ENCODE measurements around the gene AKAP8.

Gene AKAP8

DNA sequence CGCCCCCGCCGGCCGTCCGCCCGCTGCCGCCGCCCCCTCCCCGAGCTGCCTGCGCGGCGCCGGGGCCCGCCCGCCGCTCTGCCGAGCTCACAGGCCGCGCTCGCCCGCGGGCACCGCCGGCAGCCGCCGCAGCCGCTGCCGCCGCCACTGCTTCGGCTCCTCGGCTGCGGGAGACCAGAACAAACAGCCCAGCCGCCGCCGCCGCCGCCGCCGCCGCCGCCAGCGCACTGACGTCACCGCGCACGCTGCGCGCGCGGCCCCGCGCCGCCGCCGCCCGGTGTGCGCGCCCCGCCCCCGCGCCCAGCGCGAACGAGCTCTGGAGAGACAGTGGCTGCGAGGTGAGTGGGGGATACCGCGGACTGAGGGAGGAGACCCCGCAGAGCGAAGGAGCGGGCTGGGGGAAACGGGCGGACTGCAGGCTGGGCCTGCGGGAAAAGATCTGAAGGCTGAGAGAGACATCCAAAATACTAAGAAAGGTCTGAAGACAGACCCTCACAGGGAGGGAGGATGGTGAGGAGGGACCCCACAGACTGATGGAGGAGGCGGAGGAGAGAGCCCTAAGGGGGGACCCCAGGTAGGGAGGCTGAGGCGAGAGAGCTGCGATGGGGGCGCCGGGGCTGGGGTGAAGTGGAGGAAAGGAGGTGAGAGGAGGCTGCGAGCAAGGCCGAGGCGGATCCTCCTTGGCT is 47.1 kb downstream of the AKAP8 start, which contains the start of gene BRD4:
BRD4 (minus strand) TSS at position 229 of the 686 bp plus-strand sequence. CDS start 59,440 bp downstream, outside the sequence.
- DNase-seq (ENCODE audit: low spot score) = peak; percentile 77

DNA sequence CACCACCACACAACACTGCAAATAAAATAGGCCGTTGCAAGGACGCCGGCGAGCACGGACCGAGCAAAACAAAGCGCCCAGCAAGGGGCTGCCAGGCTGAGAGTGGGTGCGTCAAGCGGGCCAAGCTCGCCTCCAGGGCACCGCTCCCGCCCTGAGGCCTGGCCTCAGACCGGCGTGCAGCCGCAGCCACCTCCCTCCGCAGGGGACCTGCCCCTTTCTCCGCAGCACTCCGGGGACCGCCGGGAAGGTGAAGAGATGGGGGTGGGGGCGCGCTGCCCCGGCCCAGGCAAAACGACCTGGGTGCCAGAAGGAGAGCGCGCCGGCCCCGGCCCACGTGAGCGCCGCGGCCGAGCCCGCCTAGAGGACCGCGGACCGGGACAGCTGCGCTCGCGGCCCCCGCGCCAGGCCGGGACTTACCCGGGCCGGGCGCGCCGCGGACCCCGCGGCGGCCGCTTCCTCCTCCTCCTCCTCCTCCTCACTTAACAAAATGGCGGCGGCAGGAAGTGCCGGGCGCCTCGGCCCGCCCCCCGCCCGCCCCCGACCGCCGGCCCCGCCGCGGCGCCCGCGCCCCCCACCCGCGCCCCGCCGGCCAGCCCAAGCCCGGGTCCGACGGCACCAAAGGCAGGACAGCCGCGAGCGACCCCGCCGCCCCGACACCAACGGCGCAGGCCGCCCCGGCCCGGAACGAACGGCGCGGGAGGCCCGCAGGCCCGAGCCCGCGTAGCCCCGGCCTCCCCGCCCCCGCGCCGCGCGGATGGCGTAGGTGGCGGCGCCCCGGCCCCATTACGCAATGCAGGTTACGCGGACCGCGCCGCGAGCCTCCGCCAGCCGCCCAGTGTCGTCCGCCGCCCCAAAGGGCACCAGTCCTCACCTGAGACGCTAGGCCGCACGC is 47.9 kb downstream of the AKAP8 start:
- DNase-seq (ENCODE audit: low spot score) = peak; percentile 62

DNA sequence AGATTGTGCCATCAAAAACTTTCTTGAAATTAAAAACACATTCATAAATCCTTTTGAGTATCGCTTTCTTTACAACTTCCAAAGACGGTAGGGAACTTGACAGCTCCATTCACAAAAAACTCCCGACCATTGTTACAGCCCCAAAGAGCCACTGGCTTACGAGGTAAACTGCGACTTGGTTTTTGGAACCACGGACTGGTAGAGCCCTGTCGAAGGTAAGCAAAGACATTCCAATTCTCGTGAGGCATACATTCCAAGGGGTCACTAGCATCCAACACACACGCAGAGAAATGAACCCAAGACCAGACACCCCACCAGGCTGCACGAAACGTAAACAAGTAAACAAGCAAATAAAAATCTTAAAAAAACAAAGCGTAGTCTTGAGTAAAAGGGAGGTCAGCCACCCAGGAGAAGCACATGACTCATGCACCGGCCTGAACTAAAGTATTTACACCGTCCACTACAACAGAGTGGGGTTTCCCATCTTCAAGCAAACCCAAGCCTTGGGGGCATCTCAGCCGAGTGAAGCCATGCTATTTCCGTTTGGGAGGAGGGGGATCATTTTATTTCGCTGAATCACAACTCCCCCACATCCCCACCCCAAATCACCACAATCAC is 48.7 kb downstream of the AKAP8 start:
- DNase-seq (ENCODE audit: low spot score) = peak; percentile 69

- peak; percentile 7 for DNase-seq (ENCODE audit: low spot score)
Observed at GRCh38 chr19:15328312-15328711, 51.3 kb downstream of the AKAP8 start.

DNA sequence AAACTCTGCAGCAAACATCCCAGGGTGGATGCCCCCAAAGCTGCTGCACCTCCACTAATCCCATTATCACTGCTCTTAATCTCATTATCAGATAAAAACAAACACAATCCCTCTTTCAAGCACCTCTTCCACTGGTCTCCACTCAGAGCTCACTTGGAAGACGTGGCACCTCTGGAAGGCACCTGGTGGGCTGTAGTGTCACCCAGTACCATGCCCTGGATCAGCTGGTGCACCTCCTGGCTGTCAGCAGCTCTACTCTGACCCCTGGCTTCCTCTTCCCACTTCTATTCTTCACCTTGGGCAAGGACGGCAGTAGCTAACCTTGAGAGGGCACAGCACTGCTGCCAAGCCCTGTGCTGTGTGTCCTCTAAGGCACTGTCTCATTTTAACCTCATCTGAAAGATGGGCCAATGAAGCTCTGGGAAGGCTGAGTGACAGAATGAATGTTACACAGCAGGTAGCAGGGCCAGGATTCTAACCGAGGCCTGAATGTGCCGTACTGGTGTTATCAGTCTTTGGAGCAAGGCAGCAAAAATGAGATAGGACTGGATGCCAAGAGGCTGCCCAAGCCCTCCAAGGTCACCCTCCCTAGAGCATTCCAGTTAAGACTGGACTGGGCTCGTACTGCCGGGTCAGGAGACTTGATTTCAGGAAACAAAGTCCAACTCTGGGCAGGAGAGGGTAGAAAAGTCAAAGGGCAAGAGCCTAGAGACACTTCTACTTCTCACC is 54.6 kb downstream of the AKAP8 start:
- DNase-seq (ENCODE audit: low spot score) = peak; percentile 79

- DNase-seq (ENCODE audit: low spot score) = peak; percentile 60
Observed at GRCh38 chr19:15323496-15324235, 55.9 kb downstream of the AKAP8 start.

DNA sequence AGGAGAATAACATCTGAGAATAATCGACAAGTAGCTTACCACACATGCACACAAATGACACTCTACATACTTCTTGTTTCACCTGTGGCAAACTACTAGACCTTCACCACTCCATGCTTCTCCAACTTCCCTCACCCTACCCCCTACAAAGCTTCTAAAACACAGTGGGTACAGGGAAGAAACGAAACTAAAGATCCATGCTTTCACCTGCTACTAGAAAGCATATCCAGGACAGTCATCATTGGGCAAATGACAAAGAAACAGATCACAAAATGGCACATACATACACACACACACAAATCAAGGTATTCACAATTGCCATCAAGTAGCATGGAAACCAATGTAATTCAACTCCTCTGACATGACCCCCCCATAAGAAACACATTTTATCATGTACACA is 57.8 kb downstream of the AKAP8 start:
- no peak for DNase-seq (ENCODE audit: low spot score)

GRCh38 chr19:15320116-15320515 is 59.5 kb downstream of the AKAP8 start:
- no peak for DNase-seq (ENCODE audit: low spot score)

- no peak for DNase-seq (ENCODE audit: low spot score)
Observed at GRCh38 chr19:15318241-15318691, 61.3 kb downstream of the AKAP8 start.

DNA sequence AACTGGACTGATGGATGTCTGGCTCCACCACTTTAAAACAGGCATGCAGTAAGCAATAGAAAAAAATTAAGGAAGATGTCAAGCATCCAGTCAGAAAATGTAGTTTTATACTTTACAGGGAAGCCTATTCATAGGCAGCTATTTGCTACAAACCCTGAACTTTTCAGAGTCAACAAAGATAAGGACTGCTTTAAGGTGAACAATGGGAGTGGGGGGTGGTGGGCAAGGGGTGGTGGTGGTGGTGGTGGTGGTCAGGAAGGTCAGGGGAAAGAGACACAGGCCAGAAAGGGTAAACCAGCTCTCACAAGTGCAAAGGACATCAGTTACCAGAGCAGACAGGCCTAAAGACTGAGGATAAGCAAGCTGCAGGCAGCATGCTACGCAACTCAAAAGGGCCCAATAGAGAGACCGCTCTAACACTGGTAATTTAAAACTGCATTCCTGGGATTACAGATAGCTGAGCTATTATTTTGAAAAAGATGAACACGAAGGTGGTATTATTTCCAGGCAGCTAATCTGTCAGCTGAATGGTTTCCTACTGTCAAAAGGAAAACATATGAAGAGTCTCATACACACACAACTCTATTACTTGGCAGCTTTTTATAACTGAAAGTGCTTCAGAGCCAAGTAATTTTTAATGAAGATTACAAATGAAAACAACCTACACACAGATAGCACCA is 62.1 kb downstream of the AKAP8 start:
- DNase-seq (ENCODE audit: low spot score) = no peak

DNA sequence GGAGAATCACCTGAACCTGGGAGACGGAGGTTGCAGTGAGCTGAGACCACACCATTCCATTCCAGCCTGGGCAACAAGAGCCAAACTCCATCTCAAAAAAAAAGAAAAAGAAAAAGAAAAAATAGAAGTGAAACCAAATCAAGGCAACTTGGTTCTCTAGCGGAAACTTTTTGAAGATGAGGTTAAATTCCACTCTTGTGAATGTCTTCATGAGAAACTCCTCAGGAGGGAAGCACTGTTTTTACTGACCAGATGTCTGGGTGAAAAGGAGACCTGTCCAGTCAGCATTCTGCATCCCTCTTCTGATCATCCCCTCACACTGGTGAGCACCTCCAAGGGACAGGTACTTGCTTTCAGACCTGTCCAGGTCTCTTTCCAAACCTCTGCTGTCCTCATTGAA is 63.1 kb downstream of the AKAP8 start:
- DNase-seq (ENCODE audit: low spot score) = no peak

- no peak for DNase-seq (ENCODE audit: low spot score)
Observed at GRCh38 chr19:15315101-15315500, 64.5 kb downstream of the AKAP8 start.

GRCh38 chr19:15313649-15314279 is 65.8 kb downstream of the AKAP8 start:
- DNase-seq (ENCODE audit: low spot score) = no peak

- DNase-seq (ENCODE audit: low spot score) = no peak
Observed at GRCh38 chr19:15307169-15307568, 72.4 kb downstream of the AKAP8 start.

GRCh38 chr19:15305582-15306334 is 73.8 kb downstream of the AKAP8 start:
- DNase-seq (ENCODE audit: low spot score) = no peak

DNA sequence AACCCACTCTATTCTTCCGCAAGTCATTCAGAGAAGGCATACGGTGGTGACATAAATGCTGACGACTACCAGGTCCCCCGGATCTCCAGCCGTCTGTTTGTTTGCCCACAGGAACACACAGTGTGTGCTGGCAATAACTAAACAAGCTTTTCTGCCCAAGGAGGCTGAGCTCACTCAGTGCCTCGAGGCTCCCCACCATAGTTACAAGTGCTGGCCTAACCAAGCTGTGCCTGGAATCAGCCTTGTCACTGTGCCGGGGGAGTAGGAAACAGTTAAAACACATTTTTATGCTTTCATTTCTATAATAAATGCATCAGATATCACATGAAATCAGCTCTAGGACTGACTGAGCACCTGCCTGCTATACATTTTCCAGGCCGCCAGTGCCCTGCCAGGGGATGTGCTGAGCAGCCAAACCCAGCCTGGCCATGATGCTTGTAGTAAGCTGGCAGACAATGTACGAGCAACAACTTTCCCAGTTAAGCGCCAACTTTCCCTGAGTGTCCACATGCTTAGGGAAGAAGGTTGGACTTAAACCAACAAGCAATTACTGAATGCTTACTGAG is 75.4 kb downstream of the AKAP8 start:
- no peak for DNase-seq (ENCODE audit: low spot score)

Measured in hematopoietic multipotent progenitor cell treated with erythropoietin and hydrocortisone succinate and interleukin-3 and kit ligand, for 17 days (in vitro differentiated cells).